NCI-H2227 (cell line): Measurements from ENCODE around the gene RNU2-1.
"Not testable (repeated sequence)": the region's sequence is repeated elsewhere in the genome, so short reads cannot be mapped to it uniquely, and the experiment has no call there.

Experiments
- DNase-seq: peaks from one replicate; lab custom pipeline; 2025; ENCODE audit not compliant: unreplicated experiment; lab: John Stamatoyannopoulos, UW

RNU2-1 gene

DNA sequence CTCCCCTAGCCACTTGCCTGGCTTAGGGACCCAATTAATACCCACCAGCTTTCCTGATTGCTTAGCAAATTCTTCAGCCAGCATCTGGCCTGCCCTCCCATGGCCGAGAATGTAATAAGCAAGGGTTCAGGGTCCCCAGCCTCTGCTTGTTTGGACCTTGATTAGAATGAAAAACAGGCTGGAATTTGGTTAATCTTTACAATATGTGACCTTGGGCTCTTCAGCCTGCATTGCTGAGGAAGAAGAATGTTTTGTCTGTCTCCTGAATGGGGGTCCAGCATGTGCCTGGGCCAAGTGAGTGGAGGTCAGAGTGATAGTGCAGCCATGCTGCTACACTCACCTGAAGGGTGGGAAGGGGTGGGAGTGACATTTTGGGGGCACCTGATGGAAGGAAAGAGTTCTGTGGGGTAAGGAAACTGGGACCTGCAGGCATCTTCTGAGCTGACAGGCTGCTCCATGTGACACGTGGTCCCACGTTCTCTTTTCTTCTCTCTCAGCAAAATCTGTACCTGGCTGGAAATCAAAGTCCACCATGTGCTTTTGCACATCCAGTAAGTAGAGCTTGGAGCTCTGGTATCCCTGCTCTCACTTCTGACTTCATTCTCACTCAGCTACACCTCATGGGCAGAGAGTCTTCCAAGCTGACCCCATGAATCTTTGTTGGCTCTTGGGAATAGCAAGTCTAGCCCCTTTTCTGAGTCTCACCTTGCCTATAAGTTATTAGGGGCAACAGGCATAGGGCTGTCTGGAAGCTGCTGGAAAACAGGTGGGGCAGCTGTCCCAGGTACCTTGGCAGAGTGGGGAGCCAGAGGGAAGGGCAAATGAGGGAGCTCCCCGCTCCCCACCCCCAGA, 16.8 kb downstream of the RNU2-1 start:
- DNase-seq: no peak

DNA sequence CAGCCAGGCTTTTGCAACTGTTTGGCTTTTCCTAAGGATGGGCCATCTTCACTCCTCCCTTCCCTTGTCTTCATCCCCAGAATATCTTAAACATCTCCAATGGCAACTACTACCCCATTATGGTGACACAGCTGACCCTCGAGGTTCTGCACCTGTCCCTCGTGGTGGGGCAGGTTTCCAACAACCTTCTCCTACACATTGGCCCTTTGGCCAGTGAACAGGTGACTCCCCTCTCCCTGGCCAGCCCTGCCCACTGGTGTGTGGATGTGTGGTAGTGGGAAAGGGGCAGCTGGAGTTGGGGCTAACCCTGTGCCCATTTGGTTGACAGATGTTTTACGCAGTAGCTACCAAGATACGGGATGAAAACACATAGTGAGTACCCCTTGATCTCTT, 17.4 kb downstream of the RNU2-1 start:
- DNase-seq: no peak

DNA sequence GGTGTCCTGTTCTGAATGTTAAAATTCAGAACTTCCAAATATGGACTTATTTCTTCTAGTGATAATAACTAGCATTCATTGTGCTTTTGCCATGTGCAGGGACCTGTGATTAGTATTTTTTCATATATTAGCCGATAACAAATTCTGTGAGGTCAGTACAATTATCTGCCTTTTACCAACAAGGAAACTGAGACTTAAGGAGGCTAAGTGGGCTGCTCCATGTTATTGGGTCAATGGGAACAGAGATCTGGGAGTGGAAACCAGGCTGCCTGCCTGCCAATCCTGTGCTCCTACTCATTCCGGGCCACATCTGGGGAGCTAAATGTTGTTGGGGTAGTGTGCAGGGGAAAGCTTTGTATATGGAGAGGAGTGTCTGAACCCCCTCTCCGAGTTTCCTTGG, 18.4 kb downstream of the RNU2-1 start:
- no peak for DNase-seq

DNA sequence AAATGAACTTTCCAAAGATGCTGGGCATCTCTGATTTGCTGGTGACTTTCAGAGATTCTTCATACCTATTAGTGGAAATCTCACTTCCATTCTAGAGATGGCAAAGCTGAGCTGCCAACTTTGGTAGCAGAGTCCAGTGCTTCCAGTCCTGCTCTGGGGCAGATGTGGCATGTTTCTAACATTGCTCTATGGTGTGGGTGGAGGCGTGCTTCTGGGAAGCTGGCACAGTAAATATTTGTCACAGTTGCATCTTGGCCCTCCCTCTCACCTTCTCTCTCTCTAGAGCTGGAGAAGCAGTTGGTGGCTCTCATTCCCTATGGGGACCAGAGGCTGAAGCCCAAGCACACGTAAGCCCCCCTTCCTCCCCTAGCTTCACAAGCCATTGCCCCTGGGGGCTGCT, 20.2 kb downstream of the RNU2-1 start:
- DNase-seq: no peak

DNA sequence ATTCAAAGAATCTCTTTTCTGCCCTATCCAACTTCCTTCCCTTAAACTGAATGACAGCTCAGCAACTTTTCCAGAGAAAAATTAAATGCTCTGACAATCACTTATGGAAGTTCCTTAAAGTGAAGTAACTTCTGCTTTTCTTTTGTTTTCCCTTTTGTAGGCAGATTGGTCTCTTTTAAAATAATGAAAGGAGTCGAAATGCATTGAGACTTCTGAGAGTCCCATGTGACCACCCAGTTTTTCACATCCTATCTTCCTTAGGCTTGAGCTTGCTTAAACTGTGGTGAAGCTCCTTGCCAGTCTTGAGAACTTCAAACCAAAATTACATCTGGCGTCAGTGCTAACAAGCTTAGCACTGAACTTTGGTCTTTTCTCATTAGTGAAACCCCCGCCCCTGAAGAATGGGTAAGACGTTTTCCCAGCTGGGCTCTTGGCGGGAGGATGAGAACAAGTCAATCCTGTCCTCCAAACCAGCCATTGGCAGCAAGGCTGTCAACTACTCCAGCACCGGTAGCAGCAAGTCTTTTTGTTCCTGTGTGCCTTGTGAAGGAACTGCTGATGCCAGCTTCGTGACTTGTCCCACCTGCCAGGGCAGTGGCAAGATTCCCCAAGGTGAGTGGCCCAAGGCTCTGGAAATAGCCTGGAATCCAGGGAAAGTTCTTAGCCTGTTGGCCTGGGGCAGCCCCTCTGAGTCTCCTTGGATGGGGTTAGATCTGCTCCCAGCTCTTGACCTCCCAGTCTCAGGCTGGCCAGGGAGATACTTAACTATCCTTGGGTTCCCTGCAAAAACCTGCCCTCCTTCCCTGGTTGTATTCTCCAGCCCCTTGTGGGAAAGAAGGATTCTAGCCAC, 20.9 kb downstream of the RNU2-1 start:
- DNase-seq: no peak

DNA sequence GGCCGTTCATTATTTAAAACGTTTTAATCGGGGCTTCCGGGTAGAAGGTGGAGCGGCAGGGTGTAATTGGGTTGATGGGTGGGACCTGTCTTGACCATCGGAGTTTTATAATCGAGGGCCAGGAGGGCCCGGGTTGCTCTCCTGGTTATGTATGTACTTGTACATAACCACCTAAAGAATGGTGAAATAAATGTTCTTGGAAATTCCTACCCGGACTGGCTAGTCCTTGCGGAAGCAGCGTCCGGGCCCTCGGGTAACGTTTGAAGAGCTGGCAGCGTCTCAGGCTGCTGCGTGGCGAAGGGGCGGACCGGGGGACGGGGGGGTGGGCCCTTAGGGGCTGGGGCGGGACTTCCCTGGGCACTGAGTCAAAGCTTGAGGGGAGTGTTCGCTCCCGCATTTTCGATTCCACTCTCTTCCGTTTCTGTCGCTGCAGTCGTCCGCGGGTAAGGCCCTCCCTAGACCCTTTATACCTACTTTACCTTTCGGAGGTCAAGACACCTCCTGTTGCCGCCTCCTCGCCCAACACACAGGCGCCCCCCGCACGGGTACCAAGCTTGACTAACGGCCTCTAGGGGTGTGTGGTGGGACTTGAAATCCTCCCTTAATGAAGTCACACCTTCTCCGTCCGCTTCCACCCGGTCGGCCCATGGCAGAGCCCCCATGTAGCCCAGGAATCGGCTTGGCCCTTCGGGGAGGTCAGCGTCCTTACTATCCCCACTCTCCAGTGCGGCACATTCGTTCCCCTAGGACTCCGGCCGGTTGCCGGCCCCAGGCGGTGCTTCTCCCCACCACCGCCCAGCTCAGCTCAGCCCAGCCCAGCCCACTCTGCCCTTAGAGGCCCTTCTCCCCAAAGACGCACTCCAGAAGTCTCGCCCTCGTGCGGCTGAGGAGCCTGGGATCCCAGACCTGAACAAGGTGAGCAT, 22.0 kb downstream of the RNU2-1 start, which contains the start of gene TMEM106A:
Gene TMEM106A, plus strand, starts transcription at position 396 of the 923 bp plus-strand sequence. CDS start 1,167 bp downstream, outside the sequence.
- peak; percentile 75 for DNase-seq

DNA sequence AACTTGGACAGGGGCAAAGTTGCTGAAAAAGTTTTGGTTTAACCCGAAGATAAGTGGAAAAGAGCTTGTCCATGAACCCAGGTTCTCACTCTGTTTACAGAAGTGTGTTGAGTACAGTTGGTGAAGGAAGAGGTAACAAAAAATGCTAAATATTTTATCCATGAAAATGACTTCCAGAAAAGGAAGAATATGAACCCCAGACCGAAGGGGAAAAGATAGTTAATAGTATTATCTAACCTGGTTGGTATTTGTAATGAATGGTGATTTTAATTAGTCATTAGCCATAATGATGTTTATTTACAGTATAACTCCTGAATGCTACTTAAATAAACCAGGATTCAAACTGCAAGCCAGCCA, 22.7 kb downstream of the RNU2-1 start:
- no peak for DNase-seq

DNA sequence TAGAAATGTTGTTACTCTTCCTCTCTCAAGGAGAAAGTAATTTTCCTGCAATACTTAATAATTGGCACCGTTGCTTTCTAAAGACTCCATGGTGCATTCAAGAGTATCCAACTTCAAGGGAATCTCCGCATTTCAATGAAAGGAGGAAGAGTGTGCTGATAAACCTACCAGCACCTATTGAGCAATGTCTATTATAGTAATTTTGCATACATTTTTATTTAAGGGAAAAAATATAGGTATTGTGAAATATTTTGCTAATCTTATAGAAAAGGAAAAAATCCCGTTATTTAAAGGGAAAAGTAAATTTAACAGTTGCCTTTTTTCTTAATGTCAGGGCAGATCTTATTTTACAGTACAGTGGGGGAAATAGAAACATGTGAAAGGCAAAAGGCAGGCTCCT, 23.2 kb downstream of the RNU2-1 start:
- DNase-seq: no peak

DNA sequence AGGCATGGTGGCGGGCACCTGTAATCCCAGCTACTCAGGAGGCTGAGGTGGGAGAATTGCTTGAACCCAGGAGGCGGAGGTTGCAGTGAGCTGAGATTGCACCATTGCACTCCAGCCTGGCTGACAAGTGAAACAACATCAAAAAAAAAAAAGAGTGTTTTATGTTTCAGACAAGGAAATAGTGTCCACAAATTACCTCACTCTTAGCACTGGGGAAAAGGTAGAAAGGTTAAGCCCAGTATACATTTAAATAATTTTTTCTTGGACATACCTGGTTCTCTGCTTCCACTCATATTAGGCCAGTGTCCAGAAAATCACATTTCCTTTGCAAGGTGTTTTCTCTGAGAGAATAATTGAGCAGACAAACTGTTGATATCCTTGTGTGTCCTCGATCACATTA, 30.8 kb downstream of the RNU2-1 start:
- not testable (repeated sequence) for DNase-seq

DNA sequence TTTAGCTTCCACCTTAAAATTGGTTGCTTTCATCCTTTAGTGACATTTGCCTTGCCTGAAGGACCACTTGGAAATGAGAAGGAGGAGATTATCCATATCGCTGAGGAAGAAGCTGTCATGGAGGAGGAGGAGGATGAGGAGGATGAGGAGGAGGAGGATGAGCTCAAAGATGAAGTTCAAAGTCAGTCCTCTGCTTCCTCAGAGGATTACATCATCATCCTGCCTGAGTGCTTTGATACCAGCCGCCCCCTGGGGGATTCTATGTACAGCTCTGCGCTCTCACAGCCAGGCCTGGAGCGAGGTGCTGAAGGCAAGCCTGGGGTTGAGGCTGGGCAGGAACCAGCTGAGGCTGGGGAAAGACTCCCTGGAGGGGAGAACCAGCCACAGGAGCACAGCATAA, 33.6 kb downstream of the RNU2-1 start:
- DNase-seq: no peak

DNA sequence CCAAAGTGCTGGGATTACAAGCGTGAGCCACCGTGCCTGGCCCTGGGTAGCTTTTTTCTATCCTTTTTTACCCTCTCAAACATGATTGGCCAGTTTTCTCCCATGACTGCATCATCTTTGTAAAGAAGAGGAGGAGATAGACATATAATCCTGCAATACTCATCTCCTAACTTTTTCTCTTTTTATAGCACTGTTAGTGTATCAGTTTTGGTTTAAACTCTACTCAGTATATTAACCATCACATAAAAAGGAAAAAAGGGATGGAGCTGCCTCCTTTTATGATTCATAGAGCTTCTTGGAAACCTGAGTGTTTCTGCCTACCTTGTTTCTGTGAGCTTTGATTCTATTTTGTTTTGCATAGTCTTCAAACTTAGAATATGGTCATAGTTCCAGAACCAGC, 34.1 kb downstream of the RNU2-1 start:
- no peak for DNase-seq

DNA sequence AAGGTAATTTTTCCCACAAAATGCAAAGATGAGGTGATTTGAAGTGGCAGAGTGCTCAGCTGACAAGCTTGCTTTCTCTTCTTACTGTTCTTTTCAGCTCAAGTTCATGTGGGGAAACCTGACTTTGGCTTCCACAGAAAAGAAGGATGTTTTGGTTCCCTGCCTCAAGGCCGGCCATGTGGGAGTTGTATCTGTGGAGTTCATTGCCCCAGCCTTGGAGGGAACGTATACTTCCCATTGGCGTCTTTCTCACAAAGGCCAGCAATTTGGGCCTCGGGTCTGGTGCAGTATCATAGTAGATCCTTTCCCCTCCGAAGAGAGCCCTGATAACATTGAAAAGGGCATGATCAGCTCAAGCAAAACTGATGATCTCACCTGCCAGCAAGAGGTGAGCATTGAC, 40.5 kb downstream of the RNU2-1 start:
- no peak for DNase-seq

DNA sequence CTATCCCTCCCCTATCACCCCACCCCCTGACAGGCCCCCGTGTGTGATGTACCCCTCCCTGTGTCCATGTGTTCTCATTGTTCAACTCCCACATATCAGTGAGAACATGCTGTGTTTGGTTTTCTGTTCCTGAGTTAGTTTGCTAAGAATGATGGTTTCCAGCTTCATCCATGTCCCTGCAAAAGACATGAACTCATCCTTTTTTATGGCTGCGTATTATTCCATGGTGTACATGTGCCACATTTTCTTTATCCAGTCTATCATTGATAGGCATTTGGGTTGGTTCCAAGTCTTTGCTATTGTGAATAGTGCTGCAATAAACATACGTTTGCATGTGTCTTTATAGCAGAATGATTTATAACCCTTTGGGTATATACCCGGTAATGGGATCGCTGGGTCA, 47.1 kb downstream of the RNU2-1 start:
- not testable (repeated sequence) for DNase-seq

DNA sequence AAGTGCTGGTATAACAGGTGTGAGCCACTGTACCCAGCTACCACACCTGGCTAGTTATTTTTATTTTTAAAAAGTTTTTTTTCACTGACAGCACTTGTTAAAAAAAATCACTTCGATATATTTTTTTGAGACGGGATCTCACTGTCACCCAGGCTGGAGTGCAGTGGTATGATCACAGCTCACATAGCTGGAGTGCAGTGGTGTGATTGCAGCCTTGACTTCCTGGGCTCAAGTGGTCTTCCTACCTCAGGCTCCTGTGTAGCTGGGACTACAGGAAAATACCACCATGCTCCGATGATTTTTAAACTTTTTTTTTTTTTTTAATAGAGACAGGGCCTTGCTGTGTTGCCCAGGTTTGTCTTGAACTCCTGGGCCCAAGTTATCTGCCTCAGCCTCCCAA, 49.9 kb downstream of the RNU2-1 start:
- no peak for DNase-seq
